HEK293 (cell line): Measurements from ENCODE around the gene FAH.

ENCODE experiments used
- CTCF ChIA-PET: fragments of 350-600 bp; formaldehyde crosslinking; extraction: SDS; loops from one replicate; lab custom pipeline; 2021; ENCODE audit warnings: antibody characterized with exemption; lab: Yijun Ruan, JAX
- POLR2A ChIA-PET: fragments of 300-600 bp; formaldehyde crosslinking; extraction: SDS; loops from one replicate; lab custom pipeline; 2020; ENCODE audit warnings: antibody characterized with exemption, inconsistent platforms; lab: Yijun Ruan, JAX
- H3K27ac ChIP-seq: fragments of 200-500 bp; sonication (Bioruptor generic); 2 replicates; pipeline ENCODE4 v1.5.1; 2014; ENCODE audit warnings: low read depth, low read length, control low read depth, inconsistent platforms; ENCODE audit errors: extremely low read depth
- H3K36me3 ChIP-seq, 2 experiments: fragments of 200-500 bp in 1 of 2; sonication (Bioruptor generic) in 1 of 2; 1 replicate in 1 of 2; 2 replicates in 1 of 2; pipeline ENCODE4 v1.5.1; 2014 to 2017; ENCODE audit warnings: inconsistent platforms in 2 of 2, low read length in 2 of 2; ENCODE audit not compliant: control insufficient read depth in 2 of 2, insufficient read depth in 1 of 2
- H3K4me1 ChIP-seq: fragments of 200-500 bp; sonication (Bioruptor generic); 2 replicates; pipeline ENCODE4 v1.5.1; 2014; ENCODE audit warnings: mild to moderate bottlenecking, low read length, inconsistent platforms; ENCODE audit not compliant: control insufficient read depth, insufficient read depth
- H3K4me3 ChIP-seq: 2 replicates; pipeline ENCODE4 v1.5.1; 2011; ENCODE audit warnings: low read depth, mild to moderate bottlenecking, control low read depth, low read length, moderate library complexity
- H3K9me3 ChIP-seq: fragments of 200-500 bp; sonication (Bioruptor generic); 2 replicates; pipeline ENCODE4 v1.5.1; 2014; ENCODE audit warnings: low read depth, low read length, inconsistent platforms; ENCODE audit not compliant: control insufficient read depth, insufficient read depth
- GLI4 ChIP-seq: fragments of 450-650 bp; formaldehyde crosslinking; IDR thresholded peaks from 2 replicates; pipeline ENCODE4 v1.5.1; 2016; ENCODE audit warnings: missing biosample characterization, missing genetic modification characterization
- GLIS2 ChIP-seq: fragments of 450-650 bp; formaldehyde crosslinking; IDR thresholded peaks from 2 replicates; pipeline ENCODE4 v1.5.1; 2016; ENCODE audit warnings: missing biosample characterization, missing genetic modification characterization
- HOXC10 ChIP-seq: sonication (generic); formaldehyde crosslinking; IDR thresholded peaks from 2 replicates; pipeline ENCODE4 v1.8.1; 2023; ENCODE audit warnings: mild to moderate bottlenecking, missing genetic modification reagents
- KLF16 ChIP-seq: fragments of 450-650 bp; formaldehyde crosslinking; IDR thresholded peaks from 2 replicates; pipeline ENCODE4 v1.5.1; 2017; ENCODE audit warnings: missing biosample characterization, missing genetic modification characterization
- SCRT1 ChIP-seq: fragments of 450-650 bp; formaldehyde crosslinking; IDR thresholded peaks from 2 replicates; pipeline ENCODE4 v1.5.1; 2016; ENCODE audit warnings: missing biosample characterization, missing genetic modification characterization, borderline replicate concordance
- SP7 ChIP-seq: fragments of 450-650 bp; formaldehyde crosslinking; IDR thresholded peaks from 2 replicates; pipeline ENCODE4 v1.5.1; 2016; ENCODE audit warnings: missing biosample characterization, missing genetic modification characterization
- ZBTB20 ChIP-seq: fragments of 450-650 bp; formaldehyde crosslinking; IDR thresholded peaks from 2 replicates; pipeline ENCODE4 v1.5.1; 2016; ENCODE audit warnings: missing biosample characterization, missing genetic modification characterization
- ZEB2 ChIP-seq: fragments of 450-650 bp; formaldehyde crosslinking; IDR thresholded peaks from 2 replicates; pipeline ENCODE4 v1.5.1; 2016; ENCODE audit warnings: missing biosample characterization, missing genetic modification characterization
- ZFP69B ChIP-seq: fragments of 450-650 bp; formaldehyde crosslinking; IDR thresholded peaks from 2 replicates; pipeline ENCODE4 v1.5.1; 2016; ENCODE audit warnings: missing biosample characterization, missing genetic modification characterization
- ZNF114 ChIP-seq: fragments of 450-650 bp; formaldehyde crosslinking; IDR thresholded peaks from 2 replicates; pipeline ENCODE4 v1.5.0; 2017; ENCODE audit warnings: missing biosample characterization, missing genetic modification characterization
- ZNF155 ChIP-seq: fragments of 450-650 bp; formaldehyde crosslinking; IDR thresholded peaks from 2 replicates; pipeline ENCODE4 v1.5.1; 2016; ENCODE audit warnings: missing biosample characterization, missing genetic modification characterization
- ZNF174 ChIP-seq: fragments of 450-650 bp; formaldehyde crosslinking; IDR thresholded peaks from 2 replicates; pipeline ENCODE4 v1.5.0; 2017; ENCODE audit warnings: missing biosample characterization, mild to moderate bottlenecking, missing genetic modification characterization
- ZNF19 ChIP-seq: fragments of 450-650 bp; formaldehyde crosslinking; IDR thresholded peaks from 2 replicates; pipeline ENCODE4; 2016; ENCODE audit warnings: missing biosample characterization, missing genetic modification characterization, low read depth
- ZNF221 ChIP-seq: fragments of 450-650 bp; formaldehyde crosslinking; IDR thresholded peaks from 2 replicates; pipeline ENCODE4 v1.5.1; 2017; ENCODE audit warnings: missing biosample characterization, missing genetic modification characterization, borderline replicate concordance
- ZNF24 ChIP-seq: fragments of 450-650 bp; formaldehyde crosslinking; IDR thresholded peaks from 2 replicates; pipeline ENCODE4 v1.5.1; 2016; ENCODE audit warnings: missing biosample characterization, missing genetic modification characterization
- ZNF311 ChIP-seq: fragments of 450-650 bp; formaldehyde crosslinking; IDR thresholded peaks from 2 replicates; pipeline ENCODE4 v1.5.1; 2017; ENCODE audit warnings: missing biosample characterization, missing genetic modification characterization, borderline replicate concordance
- ZNF501 ChIP-seq: fragments of 450-650 bp; formaldehyde crosslinking; IDR thresholded peaks from 2 replicates; pipeline ENCODE4 v1.5.1; 2016; ENCODE audit warnings: missing biosample characterization, missing genetic modification characterization
- ZNF521 ChIP-seq: fragments of 450-650 bp; formaldehyde crosslinking; IDR thresholded peaks from 2 replicates; pipeline ENCODE4 v1.5.1; 2017; ENCODE audit warnings: missing biosample characterization, mild to moderate bottlenecking, missing genetic modification characterization
- ZNF544 ChIP-seq: fragments of 450-650 bp; formaldehyde crosslinking; IDR thresholded peaks from 2 replicates; pipeline ENCODE4 v1.5.0; 2017; ENCODE audit warnings: missing biosample characterization, missing genetic modification characterization
- ZNF600 ChIP-seq: fragments of 450-650 bp; formaldehyde crosslinking; IDR thresholded peaks from 2 replicates; pipeline ENCODE4 v1.5.1; 2016; ENCODE audit warnings: missing biosample characterization, missing genetic modification characterization
- ZNF792 ChIP-seq: fragments of 450-650 bp; formaldehyde crosslinking; IDR thresholded peaks from 2 replicates; pipeline ENCODE4 v1.5.1; 2016; ENCODE audit warnings: missing biosample characterization, missing genetic modification characterization
- TF ChIP-seq, protein P1 (sequence below): fragments of 450-650 bp; formaldehyde crosslinking; IDR thresholded peaks from 2 replicates; pipeline ENCODE4 v1.5.1; 2016; ENCODE audit warnings: missing biosample characterization, missing genetic modification characterization
- TF ChIP-seq, protein P2 (sequence below): fragments of 450-650 bp; formaldehyde crosslinking; IDR thresholded peaks from 2 replicates; pipeline ENCODE4; 2016; ENCODE audit warnings: missing biosample characterization, missing genetic modification characterization
- TF ChIP-seq, protein P3 (sequence below): fragments of 450-650 bp; formaldehyde crosslinking; IDR thresholded peaks from 2 replicates; pipeline ENCODE4 v1.5.1; 2016; ENCODE audit warnings: missing biosample characterization, missing genetic modification characterization, borderline replicate concordance
- TF ChIP-seq, protein P4 (sequence below): fragments of 450-650 bp; formaldehyde crosslinking; IDR thresholded peaks from 2 replicates; pipeline ENCODE4 v1.5.1; 2016; ENCODE audit warnings: missing biosample characterization, missing genetic modification characterization, borderline replicate concordance

Gene FAH

DNA sequence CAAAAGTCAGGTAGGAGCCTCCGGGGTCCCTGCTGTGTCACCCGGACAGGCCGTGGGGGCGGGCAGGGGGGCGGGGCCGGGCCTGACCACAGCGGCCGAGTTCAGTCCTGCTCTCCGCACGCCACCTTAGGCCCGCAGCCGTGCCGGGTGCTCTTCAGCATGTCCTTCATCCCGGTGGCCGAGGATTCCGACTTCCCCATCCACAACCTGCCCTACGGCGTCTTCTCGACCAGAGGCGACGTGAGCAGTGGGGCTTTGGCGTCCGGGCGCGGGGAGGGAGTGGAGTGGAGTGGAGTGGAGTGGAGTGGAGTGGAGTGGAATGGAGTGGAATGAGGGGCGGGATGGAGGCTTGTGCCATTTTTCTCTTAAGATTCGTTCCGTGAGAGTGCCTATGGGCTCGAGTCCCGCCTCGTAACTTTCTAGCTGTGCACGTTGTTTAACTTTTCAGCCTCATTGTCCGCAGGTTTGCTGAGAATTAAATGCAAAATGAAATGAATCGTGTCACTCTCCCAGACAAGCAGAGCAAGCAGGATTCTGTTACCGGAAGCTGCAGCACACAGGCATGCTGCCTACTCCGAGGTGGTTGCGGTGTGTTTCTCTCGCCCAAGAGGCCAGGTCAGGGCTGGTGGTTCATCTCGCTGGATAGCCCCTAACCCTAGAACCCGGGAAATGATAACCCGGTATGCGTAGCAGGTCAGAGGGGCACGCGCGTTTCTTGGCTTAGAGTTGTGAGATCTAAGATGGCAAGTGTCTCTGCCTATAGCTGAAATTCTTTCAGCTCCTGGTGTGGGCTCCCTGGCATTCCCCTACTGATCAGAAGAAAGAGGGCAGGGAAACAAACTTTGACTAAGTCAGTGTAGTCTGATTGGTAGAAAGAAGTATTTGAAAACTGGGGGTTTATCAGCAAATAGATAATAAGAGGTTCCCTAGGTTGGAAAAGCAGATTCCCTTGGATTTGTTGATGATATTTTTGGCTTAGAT, at the start of gene FAH:
TSS of gene FAH (plus strand) at position 104 of the 981 bp plus-strand sequence. CDS start at position 160, 56 bp downstream.
- Histone ChIP-seq H3K4me1 (0 out of 2 replicates have a peak, but pooled peaks cover 3% of the 10 kb centered on the region), H3K36me3 (peaks cover 0 to 3% of the 10 kb centered on the region in 2 experiments; a peak in 1 of 3 replicates), H3K9me3 (no peaks in the 10 kb centered on the region), H3K4me3 (peak within 1 kb of the TSS; percentile 71), H3K27ac (peak within 1 kb of the TSS; percentile 52; the same call in 1 of the 2 replicates)
- ChIA-PET CTCF (interaction anchor here (0.8 to 1.3 kb wide), 2 partner anchors 20 to 90 kb away, joined by 5 to 8 read pairs; no protein-coding TSS in a partner anchor), POLR2A (interaction anchor here (0.5 to 2.1 kb wide), 7 partner anchors 92 to 745 kb away, joined by 3 to 7 read pairs (median 5); partner anchors contain the start of gene ZFAND6)
- TF ChIP-seq KLF16 (tag by site-specific recombination) (peak; percentile 75; the same call in 1 of the 2 replicates), HOXC10 (CRISPR knock-in tag) (no peak), ZBTB20 (tag by site-specific recombination) (peak; percentile 39; the same call in 1 of the 2 replicates), SP7 (tag by site-specific recombination) (peak; percentile 48; the same call in 1 of the 2 replicates), ZNF792 (tag by site-specific recombination) (no peak), ZNF24 (tag by site-specific recombination) (no peak), ZNF174 (tag by site-specific recombination) (no peak), ZNF311 (tag by site-specific recombination) (no peak), ZNF19 (tag by site-specific recombination) (no peak), ZNF544 (tag by site-specific recombination) (no peak), ZNF501 (tag by site-specific recombination) (0 out of 2 replicates have a peak, but pooled peaks have one; percentile 11), ZNF600 (tag by site-specific recombination) (peak; percentile 88), SCRT1 (tag by site-specific recombination) (no peak), ZNF155 (tag by site-specific recombination) (no peak), GLI4 (tag by site-specific recombination) (no peak), GLIS2 (tag by site-specific recombination) (peak; percentile 19; the same call in 1 of the 2 replicates), ZFP69B (tag by site-specific recombination) (no peak), ZNF221 (tag by site-specific recombination) (no peak), ZNF114 (tag by site-specific recombination) (no peak), ZEB2 (no peak), ZNF521 (tag by site-specific recombination) (no peak)
- TF ChIP-seq, protein P1, sequence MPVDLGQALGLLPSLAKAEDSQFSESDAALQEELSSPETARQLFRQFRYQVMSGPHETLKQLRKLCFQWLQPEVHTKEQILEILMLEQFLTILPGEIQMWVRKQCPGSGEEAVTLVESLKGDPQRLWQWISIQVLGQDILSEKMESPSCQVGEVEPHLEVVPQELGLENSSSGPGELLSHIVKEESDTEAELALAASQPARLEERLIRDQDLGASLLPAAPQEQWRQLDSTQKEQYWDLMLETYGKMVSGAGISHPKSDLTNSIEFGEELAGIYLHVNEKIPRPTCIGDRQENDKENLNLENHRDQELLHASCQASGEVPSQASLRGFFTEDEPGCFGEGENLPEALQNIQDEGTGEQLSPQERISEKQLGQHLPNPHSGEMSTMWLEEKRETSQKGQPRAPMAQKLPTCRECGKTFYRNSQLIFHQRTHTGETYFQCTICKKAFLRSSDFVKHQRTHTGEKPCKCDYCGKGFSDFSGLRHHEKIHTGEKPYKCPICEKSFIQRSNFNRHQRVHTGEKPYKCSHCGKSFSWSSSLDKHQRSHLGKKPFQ (tag by site-specific recombination), result no peak
- TF ChIP-seq, protein P2, sequence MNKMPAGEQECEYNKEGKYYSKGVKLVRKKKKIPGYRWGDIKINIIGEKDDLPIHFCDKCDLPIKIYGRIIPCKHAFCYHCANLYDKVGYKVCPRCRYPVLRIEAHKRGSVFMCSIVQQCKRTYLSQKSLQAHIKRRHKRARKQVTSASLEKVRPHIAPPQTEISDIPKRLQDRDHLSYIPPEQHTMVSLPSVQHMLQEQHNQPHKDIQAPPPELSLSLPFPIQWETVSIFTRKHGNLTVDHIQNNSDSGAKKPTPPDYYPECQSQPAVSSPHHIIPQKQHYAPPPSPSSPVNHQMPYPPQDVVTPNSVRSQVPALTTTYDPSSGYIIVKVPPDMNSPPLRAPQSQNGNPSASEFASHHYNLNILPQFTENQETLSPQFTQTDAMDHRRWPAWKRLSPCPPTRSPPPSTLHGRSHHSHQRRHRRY (tag by site-specific recombination), result no peak
- TF ChIP-seq, protein P3, sequence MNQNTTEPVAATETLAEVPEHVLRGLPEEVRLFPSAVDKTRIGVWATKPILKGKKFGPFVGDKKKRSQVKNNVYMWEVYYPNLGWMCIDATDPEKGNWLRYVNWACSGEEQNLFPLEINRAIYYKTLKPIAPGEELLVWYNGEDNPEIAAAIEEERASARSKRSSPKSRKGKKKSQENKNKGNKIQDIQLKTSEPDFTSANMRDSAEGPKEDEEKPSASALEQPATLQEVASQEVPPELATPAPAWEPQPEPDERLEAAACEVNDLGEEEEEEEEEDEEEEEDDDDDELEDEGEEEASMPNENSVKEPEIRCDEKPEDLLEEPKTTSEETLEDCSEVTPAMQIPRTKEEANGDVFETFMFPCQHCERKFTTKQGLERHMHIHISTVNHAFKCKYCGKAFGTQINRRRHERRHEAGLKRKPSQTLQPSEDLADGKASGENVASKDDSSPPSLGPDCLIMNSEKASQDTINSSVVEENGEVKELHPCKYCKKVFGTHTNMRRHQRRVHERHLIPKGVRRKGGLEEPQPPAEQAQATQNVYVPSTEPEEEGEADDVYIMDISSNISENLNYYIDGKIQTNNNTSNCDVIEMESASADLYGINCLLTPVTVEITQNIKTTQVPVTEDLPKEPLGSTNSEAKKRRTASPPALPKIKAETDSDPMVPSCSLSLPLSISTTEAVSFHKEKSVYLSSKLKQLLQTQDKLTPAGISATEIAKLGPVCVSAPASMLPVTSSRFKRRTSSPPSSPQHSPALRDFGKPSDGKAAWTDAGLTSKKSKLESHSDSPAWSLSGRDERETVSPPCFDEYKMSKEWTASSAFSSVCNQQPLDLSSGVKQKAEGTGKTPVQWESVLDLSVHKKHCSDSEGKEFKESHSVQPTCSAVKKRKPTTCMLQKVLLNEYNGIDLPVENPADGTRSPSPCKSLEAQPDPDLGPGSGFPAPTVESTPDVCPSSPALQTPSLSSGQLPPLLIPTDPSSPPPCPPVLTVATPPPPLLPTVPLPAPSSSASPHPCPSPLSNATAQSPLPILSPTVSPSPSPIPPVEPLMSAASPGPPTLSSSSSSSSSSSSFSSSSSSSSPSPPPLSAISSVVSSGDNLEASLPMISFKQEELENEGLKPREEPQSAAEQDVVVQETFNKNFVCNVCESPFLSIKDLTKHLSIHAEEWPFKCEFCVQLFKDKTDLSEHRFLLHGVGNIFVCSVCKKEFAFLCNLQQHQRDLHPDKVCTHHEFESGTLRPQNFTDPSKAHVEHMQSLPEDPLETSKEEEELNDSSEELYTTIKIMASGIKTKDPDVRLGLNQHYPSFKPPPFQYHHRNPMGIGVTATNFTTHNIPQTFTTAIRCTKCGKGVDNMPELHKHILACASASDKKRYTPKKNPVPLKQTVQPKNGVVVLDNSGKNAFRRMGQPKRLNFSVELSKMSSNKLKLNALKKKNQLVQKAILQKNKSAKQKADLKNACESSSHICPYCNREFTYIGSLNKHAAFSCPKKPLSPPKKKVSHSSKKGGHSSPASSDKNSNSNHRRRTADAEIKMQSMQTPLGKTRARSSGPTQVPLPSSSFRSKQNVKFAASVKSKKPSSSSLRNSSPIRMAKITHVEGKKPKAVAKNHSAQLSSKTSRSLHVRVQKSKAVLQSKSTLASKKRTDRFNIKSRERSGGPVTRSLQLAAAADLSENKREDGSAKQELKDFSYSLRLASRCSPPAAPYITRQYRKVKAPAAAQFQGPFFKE, result no peak
- TF ChIP-seq, protein P4, sequence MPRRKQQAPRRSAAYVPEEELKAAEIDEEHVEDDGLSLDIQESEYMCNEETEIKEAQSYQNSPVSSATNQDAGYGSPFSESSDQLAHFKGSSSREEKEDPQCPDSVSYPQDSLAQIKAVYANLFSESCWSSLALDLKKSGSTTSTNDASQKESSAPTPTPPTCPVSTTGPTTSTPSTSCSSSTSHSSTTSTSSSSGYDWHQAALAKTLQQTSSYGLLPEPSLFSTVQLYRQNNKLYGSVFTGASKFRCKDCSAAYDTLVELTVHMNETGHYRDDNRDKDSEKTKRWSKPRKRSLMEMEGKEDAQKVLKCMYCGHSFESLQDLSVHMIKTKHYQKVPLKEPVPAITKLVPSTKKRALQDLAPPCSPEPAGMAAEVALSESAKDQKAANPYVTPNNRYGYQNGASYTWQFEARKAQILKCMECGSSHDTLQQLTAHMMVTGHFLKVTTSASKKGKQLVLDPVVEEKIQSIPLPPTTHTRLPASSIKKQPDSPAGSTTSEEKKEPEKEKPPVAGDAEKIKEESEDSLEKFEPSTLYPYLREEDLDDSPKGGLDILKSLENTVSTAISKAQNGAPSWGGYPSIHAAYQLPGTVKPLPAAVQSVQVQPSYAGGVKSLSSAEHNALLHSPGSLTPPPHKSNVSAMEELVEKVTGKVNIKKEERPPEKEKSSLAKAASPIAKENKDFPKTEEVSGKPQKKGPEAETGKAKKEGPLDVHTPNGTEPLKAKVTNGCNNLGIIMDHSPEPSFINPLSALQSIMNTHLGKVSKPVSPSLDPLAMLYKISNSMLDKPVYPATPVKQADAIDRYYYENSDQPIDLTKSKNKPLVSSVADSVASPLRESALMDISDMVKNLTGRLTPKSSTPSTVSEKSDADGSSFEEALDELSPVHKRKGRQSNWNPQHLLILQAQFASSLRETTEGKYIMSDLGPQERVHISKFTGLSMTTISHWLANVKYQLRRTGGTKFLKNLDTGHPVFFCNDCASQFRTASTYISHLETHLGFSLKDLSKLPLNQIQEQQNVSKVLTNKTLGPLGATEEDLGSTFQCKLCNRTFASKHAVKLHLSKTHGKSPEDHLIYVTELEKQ (tag by site-specific recombination), result no peak
